ENCODE measurements around the gene PLXNC1.

GRCh38 chr12:94112121-94112520 lies 36.3 kb upstream of the PLXNC1 start:
- TF ChIP-seq GATA2 (IDR thresholded peaks at IDR 0.05; ENCODE audit: low read depth, low read length) = no peak
- TF ChIP-seq GATA3 (IDR thresholded peaks at IDR 0.05; ENCODE audit: low read depth, low read length) = no peak
